ENCODE measurements around the gene AMT. TPM values are rescaled to one million over a fixed set of nuclear protein-coding genes. Genes with fewer than 3 reads are reported as not detected.

AMT gene
- total RNA-seq, result 1 to 10 TPM; 9.4 to 9.9 TPM
- 1 to 10 TPM; 1.6 to 3.1 (median 1.9) TPM for polyA plus RNA-seq
- total RNA-seq, result 0 to 0.86 (median 0.15) reads per million in 6 experiments

- peaks cover 15 to 60% (median 39%) of the 10 kb centered on the region in 4 donors for H3K4me1 Mint-ChIP-seq
- H3K4me3 Mint-ChIP-seq, result peak within 1 kb of the TSS in 9 of 10 donors; percentile 28 to 64 (median 47)
Observed at GRCh38 chr3:49422379-49423248, at the start of gene AMT. TSS of gene AMT (minus strand) at chr3:49422473. CDS start at chr3:49422450, 23 bp downstream.

GRCh38 chr3:49470714-49471420 is 48.6 kb upstream of the AMT start:
- Mint-ChIP-seq H3K9me3 (no peaks in the 10 kb centered on the region), H3K36me3 (peaks cover 0 to 9% (median 0%) of the 10 kb centered on the region in 3 donors), H3K27ac (peak overlapping the region; percentile 89 to 97 (median 94)), H3K4me3 (peak overlapping the region; percentile 81 to 93 (median 90)), H3K4me1 (peaks cover 15 to 35% (median 21%) of the 10 kb centered on the region in 4 donors), H3K27me3 (no peaks in the 10 kb centered on the region)
- ATAC-seq (peak; percentile 42 to 44), DNase-seq (no peak)
- POLR2A ChIA-PET, result interaction anchor here (0.6 to 4.3 kb wide), 13 partner anchors 7 to 1013 kb away, joined by 3 to 33 read pairs (median 4); partner anchors contain the start of genes IP6K2, NICN1, QRICH1 and RHOA

More at GRCh38 chr3:49422379-49423248, at the start of gene AMT:
- no peaks in the 10 kb centered on the region for H3K27me3 Mint-ChIP-seq
- POLR2A ChIA-PET, result interaction anchor here (0.6 to 0.9 kb wide), 2 partner anchors 11 to 70 kb away, joined by 3 to 4 read pairs; partner anchors contain the start of genes RHOA and TCTA
- peaks cover 0 to 12% (median 6%) of the 10 kb centered on the region in 3 donors for H3K36me3 Mint-ChIP-seq
- no peaks in the 10 kb centered on the region for H3K9me3 Mint-ChIP-seq
- ATAC-seq (no peak), DNase-seq (no peak)
- H3K27ac Mint-ChIP-seq, result peak within 1 kb of the TSS in 5 of 10 donors; percentile 41 to 72 (median 52)

- POLR2A ChIA-PET, result interaction anchor here (0.5 to 4.3 kb wide), 21 partner anchors 8 to 1012 kb away, joined by 3 to 33 read pairs (median 3); partner anchors contain the start of genes GPX1, INKA1, IP6K2 and KLHDC8B
- Mint-ChIP-seq H3K9me3 (no peaks in the 10 kb centered on the region), H3K27me3 (no peaks in the 10 kb centered on the region), H3K36me3 (peaks cover 0 to 7% (median 0%) of the 10 kb centered on the region in 3 donors), H3K27ac (peak within 1 kb of the TSS; percentile 90 to 97 (median 95)), H3K4me3 (peak within 1 kb of the TSS; percentile 84 to 94 (median 91)), H3K4me1 (peaks cover 15 to 34% (median 21%) of the 10 kb centered on the region in 4 donors)
- ATAC-seq, result peak; percentile 85 to 87
- peak; percentile 91 to 97 (median 94) for DNase-seq
Observed at GRCh38 chr3:49469936-49470713, 47.9 kb upstream of the AMT start, which contains the start of gene DAG1. TSS of gene DAG1 (plus strand) at chr3:49470267. CDS start at chr3:49510535, 40,268 bp downstream.

- POLR2A ChIA-PET, result interaction anchor here (0.5 to 4.3 kb wide), 16 partner anchors 19 to 833 kb away, joined by 3 to 33 read pairs (median 4); partner anchors contain the start of genes GPX1, INKA1, IP6K2 and KLHDC8B
- peak in 2 of 10 donors; percentile 1 to 2 for DNase-seq
- Mint-ChIP-seq H3K4me1 (peaks cover 15 to 34% (median 21%) of the 10 kb centered on the region in 4 donors), H3K27ac (peak overlapping the region; percentile 82 to 95 (median 93)), H3K27me3 (no peaks in the 10 kb centered on the region), H3K36me3 (peaks cover 0 to 5% (median 0%) of the 10 kb centered on the region in 3 donors), H3K9me3 (no peaks in the 10 kb centered on the region), H3K4me3 (peak overlapping the region; percentile 84 to 94 (median 90))
- no peak for ATAC-seq
Observed at GRCh38 chr3:49469037-49469935, 47.0 kb upstream of the AMT start.

- no peaks in the 10 kb centered on the region for H3K27me3 Mint-ChIP-seq
- H3K4me1 Mint-ChIP-seq, result peaks cover 3 to 15% (median 7%) of the 10 kb centered on the region in 4 donors
- ATAC-seq, result no peak
- H3K36me3 Mint-ChIP-seq, result no peaks in the 10 kb centered on the region
- H3K27ac Mint-ChIP-seq, result peak overlapping the region in 1 of 10 donors; percentile 67
- H3K4me3 Mint-ChIP-seq, result no peak overlapping the region
- DNase-seq, result no peak
- POLR2A ChIA-PET, result interaction anchor here (0.6 kb wide), 1 partner anchor 11 kb away, joined by 5 read pairs; no protein-coding TSS in a partner anchor
- no peaks in the 10 kb centered on the region for H3K9me3 Mint-ChIP-seq
Observed at GRCh38 chr3:49466085-49466484, 43.8 kb upstream of the AMT start.

GRCh38 chr3:49465270-49466034 is 43.2 kb upstream of the AMT start:
- POLR2A ChIA-PET, result no interaction called here
- Mint-ChIP-seq H3K9me3 (no peaks in the 10 kb centered on the region), H3K27ac (no peak overlapping the region), H3K27me3 (no peaks in the 10 kb centered on the region), H3K4me3 (no peak overlapping the region), H3K4me1 (peaks cover 0 to 11% (median 4%) of the 10 kb centered on the region in 4 donors), H3K36me3 (no peaks in the 10 kb centered on the region)
- no peak for DNase-seq
- no peak for ATAC-seq

- Mint-ChIP-seq H3K36me3 (no peaks in the 10 kb centered on the region), H3K27ac (peak overlapping the region in 1 of 10 donors; percentile 15), H3K9me3 (no peaks in the 10 kb centered on the region), H3K27me3 (no peaks in the 10 kb centered on the region), H3K4me1 (no peaks in the 10 kb centered on the region), H3K4me3 (no peak overlapping the region)
- ATAC-seq (no peak), DNase-seq (no peak)
- POLR2A ChIA-PET, result no interaction called here
Observed at GRCh38 chr3:49462222-49462621, 39.9 kb upstream of the AMT start.

- no peaks in the 10 kb centered on the region for H3K4me1 Mint-ChIP-seq
- no peak overlapping the region for H3K4me3 Mint-ChIP-seq
- POLR2A ChIA-PET, result no interaction called here
- no peaks in the 10 kb centered on the region for H3K9me3 Mint-ChIP-seq
- ATAC-seq (no peak), DNase-seq (no peak)
- no peaks in the 10 kb centered on the region for H3K27me3 Mint-ChIP-seq
- peak overlapping the region in 1 of 10 donors; percentile 43 for H3K27ac Mint-ChIP-seq
- no peaks in the 10 kb centered on the region for H3K36me3 Mint-ChIP-seq
Observed at GRCh38 chr3:49461443-49462171, 39.3 kb upstream of the AMT start.

- DNase-seq (no peak), ATAC-seq (no peak)
- Mint-ChIP-seq H3K9me3 (no peaks in the 10 kb centered on the region), H3K36me3 (no peaks in the 10 kb centered on the region), H3K4me1 (no peaks in the 10 kb centered on the region), H3K27ac (no peak overlapping the region), H3K27me3 (no peaks in the 10 kb centered on the region), H3K4me3 (no peak overlapping the region)
- POLR2A ChIA-PET, result no interaction called here
Observed at GRCh38 chr3:49460956-49461355, 38.7 kb upstream of the AMT start.
